ENCODE measurements around the gene SLMAP.
A peak's percentile ranks its signal among the peaks of the same experiment; 100 is the strongest.
"Not testable (repeated sequence)": the region's sequence is repeated elsewhere in the genome, so short reads cannot be mapped to it uniquely, and the experiment has no call there.

Gene SLMAP

GRCh38 chr3:57833763-57834162 is 77.7 kb downstream of the SLMAP start:
- DNase-seq, result no peak

- no peak for DNase-seq
Observed at GRCh38 chr3:57837686-57838085, 81.6 kb downstream of the SLMAP start.

GRCh38 chr3:57838627-57839026 is 82.5 kb downstream of the SLMAP start:
- no peak for DNase-seq

- no peak for DNase-seq
Observed at GRCh38 chr3:57840473-57840872, 84.4 kb downstream of the SLMAP start.

- no peak for DNase-seq
Observed at GRCh38 chr3:57841818-57842217, 85.7 kb downstream of the SLMAP start.

- DNase-seq, result no peak
Observed at GRCh38 chr3:57848177-57848738, 92.1 kb downstream of the SLMAP start.

- no peak for DNase-seq
Observed at GRCh38 chr3:57851304-57851703, 95.2 kb downstream of the SLMAP start.

- DNase-seq, result no peak
Observed at GRCh38 chr3:57852896-57853295, 96.8 kb downstream of the SLMAP start.

GRCh38 chr3:57855281-57855680 is 99.2 kb downstream of the SLMAP start:
- no peak for DNase-seq

GRCh38 chr3:57855943-57856342 is 99.8 kb downstream of the SLMAP start:
- DNase-seq, result peak; percentile 10

- DNase-seq, result peak; percentile 5
Observed at GRCh38 chr3:57856675-57857074, 100.6 kb downstream of the SLMAP start.

- no peak for DNase-seq
Observed at GRCh38 chr3:57862894-57863293, 106.8 kb downstream of the SLMAP start.

GRCh38 chr3:57863380-57863779 is 107.3 kb downstream of the SLMAP start:
- no peak for DNase-seq

GRCh38 chr3:57864853-57865252 is 108.7 kb downstream of the SLMAP start:
- DNase-seq, result no peak

- DNase-seq, result peak; percentile 73
Observed at GRCh38 chr3:57869110-57869509, 113.0 kb downstream of the SLMAP start.

- DNase-seq, result no peak
Observed at GRCh38 chr3:57872606-57873005, 116.5 kb downstream of the SLMAP start.

- DNase-seq, result peak; percentile 5
Observed at GRCh38 chr3:57876632-57877031, 120.5 kb downstream of the SLMAP start.

GRCh38 chr3:57877116-57877515 is 121.0 kb downstream of the SLMAP start:
- no peak for DNase-seq

- DNase-seq, result not testable (repeated sequence)
Observed at GRCh38 chr3:57884436-57884835, 128.3 kb downstream of the SLMAP start.

- DNase-seq, result no peak
Observed at GRCh38 chr3:57889807-57890206, 133.7 kb downstream of the SLMAP start.

GRCh38 chr3:57890874-57891273 is 134.8 kb downstream of the SLMAP start:
- DNase-seq, result no peak

GRCh38 chr3:57892423-57892822 is 136.3 kb downstream of the SLMAP start:
- DNase-seq, result no peak

GRCh38 chr3:57893156-57893555 is 137.0 kb downstream of the SLMAP start:
- no peak for DNase-seq

- DNase-seq, result no peak
Observed at GRCh38 chr3:57893668-57894067, 137.6 kb downstream of the SLMAP start.

GRCh38 chr3:57896031-57896430 is 139.9 kb downstream of the SLMAP start:
- no peak for DNase-seq

- DNase-seq, result no peak
Observed at GRCh38 chr3:57896691-57897090, 140.6 kb downstream of the SLMAP start.
